K562 (cell line): ENCODE results near the gene FES. TPM values are rescaled to one million over a fixed set of nuclear protein-coding genes. Genes with fewer than 3 reads are reported as not detected.

Experiments
- DACH1 ChIP-seq: fragments of 450-650 bp; IDR thresholded peaks from 2 replicates; pipeline ENCODE4 v1.6.1; 2018; ENCODE audit not compliant: partially characterized antibody
- DPF2 ChIP-seq: fragments of 450-650 bp; IDR thresholded peaks from 2 replicates; pipeline ENCODE4 v1.6.1; 2016
- EHMT2 ChIP-seq: fragments of 450-650 bp; IDR thresholded peaks from 2 replicates; pipeline ENCODE4 v1.6.1; 2018; ENCODE audit warnings: antibody characterized with exemption
- GTF2E2 ChIP-seq: fragments of 200-800 bp; sonication (Bioruptor generic); IDR thresholded peaks from 2 replicates; pipeline ENCODE4 v1.6.1; 2016; ENCODE audit warnings: missing genetic modification characterization, missing compliant biosample characterization
- KDM1A ChIP-seq, 2 experiments: fragments of 450-650 bp; IDR thresholded peaks; 2 replicates each; pipeline ENCODE4 v1.6.1; 2016; ENCODE audit warnings: mild to moderate bottlenecking in 2 of 2
- NFRKB ChIP-seq: fragments of 450-650 bp; IDR thresholded peaks from 2 replicates; pipeline ENCODE4 v1.6.1; 2016; ENCODE audit warnings: low read depth
- OTX1 ChIP-seq: fragments of 450-650 bp; formaldehyde crosslinking; IDR thresholded peaks from 2 replicates; pipeline ENCODE4 v1.4.0; 2022; ENCODE audit warnings: mild to moderate bottlenecking
- SLC30A9 ChIP-seq: fragments of 250-450 bp; sonication (Bioruptor Pico); IDR thresholded peaks from 2 replicates; pipeline ENCODE4 v1.8.0; 2022; ENCODE audit warnings: mild to moderate bottlenecking, moderate library complexity
- TBL1XR1 ChIP-seq, 2 experiments: IDR thresholded peaks; 2 replicates each; pipeline ENCODE4 v1.6.1; 2012; ENCODE audit warnings: improper control_type of control experiment in 2 of 2, low read length in 2 of 2, mild to moderate bottlenecking in 1 of 2
- TRIM24 ChIP-seq, 2 experiments: fragments of 450-650 bp; IDR thresholded peaks; 2 replicates each; pipeline ENCODE4 v1.6.1; 2016
- ZNF121 ChIP-seq: sonication (generic); formaldehyde crosslinking; conservative IDR thresholded peaks from 2 replicates; pipeline ENCODE4 v1.8.0; 2022; ENCODE audit warnings: missing genetic modification reagents
- polyA plus RNA-seq, 8 experiments: library from polyadenylated mRNA; depleted of rRNA in 4 of 8; stranded (reverse) in 5 of 8; unstranded in 3 of 8; fragments of >200 nt; fragmentation: Nextera tagmentation in 2 of 8; fragmentation: Illumina TruSeq in 1 of 8; extraction: Ambion mirVana in 2 of 8; extraction: Trizol in 1 of 8; gene quantifications; 2 replicates each; pipeline versions ENCODE4 v1.2.1 to v1.2.3, GENCODE V29; 2011 to 2014; ENCODE audit warnings: inconsistent platforms in 1 of 8, missing spikeins in 1 of 8
- total RNA-seq, 7 experiments: library from RNA; depleted of rRNA in 6 of 7; stranded (reverse); fragments of >200 nt in 6 of 7; fragmentation: Illumina TruSeq in 2 of 7; extraction: Trizol in 2 of 7; gene quantifications; 2 replicates each; pipeline versions ENCODE4 v1.2.1 to v1.2.3, GENCODE V29; 2011 to 2021; ENCODE audit warnings: low replicate concordance in 1 of 7
- TF ChIP-seq, protein P1 (sequence below): fragments of 250-450 bp; sonication (Bioruptor Pico); IDR thresholded peaks from 2 replicates; pipeline ENCODE4 v1.4.0; 2020
- TF ChIP-seq, protein P2 (sequence below): IDR thresholded peaks from 2 replicates; pipeline ENCODE4 v1.6.1; 2016; ENCODE audit warnings: missing genetic modification characterization, missing compliant biosample characterization
- TF ChIP-seq, protein P3 (sequence below), 2 experiments: IDR thresholded peaks; 2 replicates each; pipeline ENCODE4 v1.6.1; 2011; ENCODE audit warnings: borderline replicate concordance in 1 of 2, control low read depth in 1 of 2, low read depth in 1 of 2, low read length in 1 of 2, mild to moderate bottlenecking in 1 of 2, mixed read lengths in 1 of 2, moderate library complexity in 1 of 2; ENCODE audit not compliant: insufficient read depth in 1 of 2, insufficient read length in 1 of 2, poor library complexity in 1 of 2, severe bottlenecking in 1 of 2; ENCODE audit errors: extremely low read depth in 1 of 2
- TF ChIP-seq, protein P4 (sequence below): fragments of 200-400 bp; formaldehyde crosslinking; IDR thresholded peaks from 2 replicates; pipeline ENCODE4 v1.6.1; 2017; ENCODE audit warnings: mild to moderate bottlenecking, low read depth, low read length, moderate library complexity

FES gene
- total and polyA plus RNA-seq, 9 of the 15 experiments (the other 6 are each of a cell fraction or from before 2014, with no cell fraction given): 0.38 to 2.6 (median 0.82) TPM

DNA sequence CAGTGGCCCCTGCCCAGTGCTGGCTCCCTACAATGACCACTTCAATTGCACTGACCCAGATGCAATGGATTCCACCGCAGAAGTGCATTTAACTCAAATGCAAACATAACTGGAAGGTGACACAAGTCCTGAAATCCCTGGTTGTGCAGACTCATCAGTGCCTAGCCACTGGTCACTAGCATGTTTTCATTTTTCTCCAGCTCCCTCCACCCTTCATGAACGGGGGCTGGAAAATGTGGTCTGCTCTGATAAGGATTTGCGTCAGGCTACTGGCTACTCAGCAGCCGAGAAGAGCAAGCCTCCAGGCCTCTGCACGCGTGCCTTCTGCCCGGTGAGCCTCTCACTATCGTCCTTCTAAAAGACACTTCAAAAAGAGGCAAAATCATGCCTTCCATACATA is 43.4 kb upstream of the FES start (continued):
- TF ChIP-seq, protein P1, sequence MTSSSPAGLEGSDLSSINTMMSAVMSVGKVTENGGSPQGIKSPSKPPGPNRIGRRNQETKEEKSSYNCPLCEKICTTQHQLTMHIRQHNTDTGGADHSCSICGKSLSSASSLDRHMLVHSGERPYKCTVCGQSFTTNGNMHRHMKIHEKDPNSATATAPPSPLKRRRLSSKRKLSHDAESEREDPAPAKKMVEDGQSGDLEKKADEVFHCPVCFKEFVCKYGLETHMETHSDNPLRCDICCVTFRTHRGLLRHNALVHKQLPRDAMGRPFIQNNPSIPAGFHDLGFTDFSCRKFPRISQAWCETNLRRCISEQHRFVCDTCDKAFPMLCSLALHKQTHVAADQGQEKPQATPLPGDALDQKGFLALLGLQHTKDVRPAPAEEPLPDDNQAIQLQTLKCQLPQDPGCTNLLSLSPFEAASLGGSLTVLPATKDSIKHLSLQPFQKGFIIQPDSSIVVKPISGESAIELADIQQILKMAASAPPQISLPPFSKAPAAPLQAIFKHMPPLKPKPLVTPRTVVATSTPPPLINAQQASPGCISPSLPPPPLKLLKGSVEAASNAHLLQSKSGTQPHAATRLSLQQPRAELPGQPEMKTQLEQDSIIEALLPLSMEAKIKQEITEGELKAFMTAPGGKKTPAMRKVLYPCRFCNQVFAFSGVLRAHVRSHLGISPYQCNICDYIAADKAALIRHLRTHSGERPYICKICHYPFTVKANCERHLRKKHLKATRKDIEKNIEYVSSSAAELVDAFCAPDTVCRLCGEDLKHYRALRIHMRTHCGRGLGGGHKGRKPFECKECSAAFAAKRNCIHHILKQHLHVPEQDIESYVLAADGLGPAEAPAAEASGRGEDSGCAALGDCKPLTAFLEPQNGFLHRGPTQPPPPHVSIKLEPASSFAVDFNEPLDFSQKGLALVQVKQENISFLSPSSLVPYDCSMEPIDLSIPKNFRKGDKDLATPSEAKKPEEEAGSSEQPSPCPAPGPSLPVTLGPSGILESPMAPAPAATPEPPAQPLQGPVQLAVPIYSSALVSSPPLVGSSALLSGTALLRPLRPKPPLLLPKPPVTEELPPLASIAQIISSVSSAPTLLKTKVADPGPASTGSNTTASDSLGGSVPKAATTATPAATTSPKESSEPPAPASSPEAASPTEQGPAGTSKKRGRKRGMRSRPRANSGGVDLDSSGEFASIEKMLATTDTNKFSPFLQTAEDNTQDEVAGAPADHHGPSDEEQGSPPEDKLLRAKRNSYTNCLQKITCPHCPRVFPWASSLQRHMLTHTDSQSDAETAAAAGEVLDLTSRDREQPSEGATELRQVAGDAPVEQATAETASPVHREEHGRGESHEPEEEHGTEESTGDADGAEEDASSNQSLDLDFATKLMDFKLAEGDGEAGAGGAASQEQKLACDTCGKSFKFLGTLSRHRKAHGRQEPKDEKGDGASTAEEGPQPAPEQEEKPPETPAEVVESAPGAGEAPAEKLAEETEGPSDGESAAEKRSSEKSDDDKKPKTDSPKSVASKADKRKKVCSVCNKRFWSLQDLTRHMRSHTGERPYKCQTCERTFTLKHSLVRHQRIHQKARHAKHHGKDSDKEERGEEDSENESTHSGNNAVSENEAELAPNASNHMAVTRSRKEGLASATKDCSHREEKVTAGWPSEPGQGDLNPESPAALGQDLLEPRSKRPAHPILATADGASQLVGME (CRISPR knock-in tag): no peak
- TF ChIP-seq, protein P2, sequence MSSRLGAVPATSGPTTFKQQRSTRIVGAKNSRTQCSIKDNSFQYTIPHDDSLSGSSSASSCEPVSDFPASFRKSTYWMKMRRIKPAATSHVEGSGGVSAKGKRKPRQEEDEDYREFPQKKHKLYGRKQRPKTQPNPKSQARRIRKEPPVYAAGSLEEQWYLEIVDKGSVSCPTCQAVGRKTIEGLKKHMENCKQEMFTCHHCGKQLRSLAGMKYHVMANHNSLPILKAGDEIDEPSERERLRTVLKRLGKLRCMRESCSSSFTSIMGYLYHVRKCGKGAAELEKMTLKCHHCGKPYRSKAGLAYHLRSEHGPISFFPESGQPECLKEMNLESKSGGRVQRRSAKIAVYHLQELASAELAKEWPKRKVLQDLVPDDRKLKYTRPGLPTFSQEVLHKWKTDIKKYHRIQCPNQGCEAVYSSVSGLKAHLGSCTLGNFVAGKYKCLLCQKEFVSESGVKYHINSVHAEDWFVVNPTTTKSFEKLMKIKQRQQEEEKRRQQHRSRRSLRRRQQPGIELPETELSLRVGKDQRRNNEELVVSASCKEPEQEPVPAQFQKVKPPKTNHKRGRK (tag): no peak
- TF ChIP-seq, protein P3, sequence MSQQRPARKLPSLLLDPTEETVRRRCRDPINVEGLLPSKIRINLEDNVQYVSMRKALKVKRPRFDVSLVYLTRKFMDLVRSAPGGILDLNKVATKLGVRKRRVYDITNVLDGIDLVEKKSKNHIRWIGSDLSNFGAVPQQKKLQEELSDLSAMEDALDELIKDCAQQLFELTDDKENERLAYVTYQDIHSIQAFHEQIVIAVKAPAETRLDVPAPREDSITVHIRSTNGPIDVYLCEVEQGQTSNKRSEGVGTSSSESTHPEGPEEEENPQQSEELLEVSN (IDR thresholded peaks at IDR 0.05; ENCODE audit: borderline replicate concordance in 1 of 2, extremely low read depth in 1 of 2, insufficient read depth in 1 of 2, insufficient read length in 1 of 2, low read depth in 1 of 2, low read length in 1 of 2, poor library complexity in 1 of 2, severe bottlenecking in 1 of 2): peak; percentile 37 to 80
- TF ChIP-seq NFRKB (no peak), KDM1A (IDR thresholded peaks at IDR 0.05) (peak; percentile 88 to 89), OTX1 (CRISPR knock-in tag) (no peak; the same call in 1 of the 2 replicates), EHMT2 (no peak), TRIM24 (IDR thresholded peaks at IDR 0.05) (peak; percentile 76 to 87; a peak in 3 of 4 replicates), SLC30A9 (CRISPR knock-in tag) (no peak), DACH1 (no peak), ZNF121 (CRISPR knock-in tag) (no peak), GTF2E2 (peak; percentile 54; the same call in 1 of the 2 replicates), DPF2 (peak; percentile 99), TBL1XR1 (IDR thresholded peaks at IDR 0.05; ENCODE audit: low read length in 2 of 2) (peak; percentile 42 to 88; a peak in 3 of 4 replicates)
- TF ChIP-seq, protein P4, sequence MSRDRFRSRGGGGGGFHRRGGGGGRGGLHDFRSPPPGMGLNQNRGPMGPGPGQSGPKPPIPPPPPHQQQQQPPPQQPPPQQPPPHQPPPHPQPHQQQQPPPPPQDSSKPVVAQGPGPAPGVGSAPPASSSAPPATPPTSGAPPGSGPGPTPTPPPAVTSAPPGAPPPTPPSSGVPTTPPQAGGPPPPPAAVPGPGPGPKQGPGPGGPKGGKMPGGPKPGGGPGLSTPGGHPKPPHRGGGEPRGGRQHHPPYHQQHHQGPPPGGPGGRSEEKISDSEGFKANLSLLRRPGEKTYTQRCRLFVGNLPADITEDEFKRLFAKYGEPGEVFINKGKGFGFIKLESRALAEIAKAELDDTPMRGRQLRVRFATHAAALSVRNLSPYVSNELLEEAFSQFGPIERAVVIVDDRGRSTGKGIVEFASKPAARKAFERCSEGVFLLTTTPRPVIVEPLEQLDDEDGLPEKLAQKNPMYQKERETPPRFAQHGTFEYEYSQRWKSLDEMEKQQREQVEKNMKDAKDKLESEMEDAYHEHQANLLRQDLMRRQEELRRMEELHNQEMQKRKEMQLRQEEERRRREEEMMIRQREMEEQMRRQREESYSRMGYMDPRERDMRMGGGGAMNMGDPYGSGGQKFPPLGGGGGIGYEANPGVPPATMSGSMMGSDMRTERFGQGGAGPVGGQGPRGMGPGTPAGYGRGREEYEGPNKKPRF: no peak
